OCI-LY1 (cell line): ENCODE data around the gene RNF20.

Experiments used
- H2AFZ ChIP-seq: fragments of 200-600 bp; sonication (generic), shearing (Covaris generic); 2 replicates; pipeline ENCODE4 v1.6.0; 2014; ENCODE audit warnings: antibody characterized with exemption, mild to moderate bottlenecking, low read length
- H3F3A ChIP-seq: fragments of 200-600 bp; sonication (generic), shearing (Covaris generic); 2 replicates; pipeline ENCODE4 v1.6.0; 2014; ENCODE audit warnings: mild to moderate bottlenecking, antibody characterized with exemption, low read length, moderate library complexity; ENCODE audit not compliant: insufficient read depth
- H3K27ac ChIP-seq: fragments of 200-600 bp; sonication (generic); 2 replicates; pipeline ENCODE4 v1.5.1; 2014; ENCODE audit warnings: low read length, mixed run types, mild to moderate bottlenecking, low read depth; ENCODE audit not compliant: poor library complexity, severe bottlenecking
- H3K27me3 ChIP-seq: fragments of 200-600 bp; sonication (generic); 2 replicates; pipeline ENCODE4 v1.6.0; 2014; ENCODE audit warnings: antibody characterized with exemption, mild to moderate bottlenecking, low read length, moderate library complexity; ENCODE audit not compliant: insufficient read depth
- H3K36me3 ChIP-seq: fragments of 200-600 bp; sonication (generic); 2 replicates; pipeline ENCODE4 v1.6.1; 2014; ENCODE audit warnings: mild to moderate bottlenecking, antibody characterized with exemption, low read length, moderate library complexity, mixed read lengths; ENCODE audit not compliant: insufficient read depth
- H3K4me1 ChIP-seq: fragments of 200-600 bp; sonication (generic); 2 replicates; pipeline ENCODE4 v1.5.1; 2014; ENCODE audit warnings: mild to moderate bottlenecking, low read length, moderate library complexity; ENCODE audit not compliant: insufficient read depth, severe bottlenecking
- H3K4me2 ChIP-seq: fragments of 200-600 bp; sonication (generic), shearing (Covaris generic); 2 replicates; pipeline ENCODE4 v1.6.1; 2014; ENCODE audit warnings: low read length
- H3K4me3 ChIP-seq: fragments of 200-600 bp; sonication (generic); 2 replicates; pipeline ENCODE4 v1.5.1; 2014; ENCODE audit warnings: low read length, low read depth, mild to moderate bottlenecking, mixed read lengths; ENCODE audit not compliant: poor library complexity, severe bottlenecking
- H3K79me2 ChIP-seq: fragments of 200-600 bp; shearing (Covaris generic); 2 replicates; pipeline ENCODE4 v1.6.1; 2016; ENCODE audit warnings: mixed run types, low read length, mixed read lengths; ENCODE audit not compliant: insufficient read depth
- H3K9ac ChIP-seq: fragments of 200-600 bp; sonication (generic), shearing (Covaris generic); 2 replicates; pipeline ENCODE4 v1.6.1; 2014; ENCODE audit warnings: mild to moderate bottlenecking, low read length, mixed read lengths
- H3K9me2 ChIP-seq: fragments of 200-600 bp; sonication (generic), shearing (Covaris generic); 2 replicates; pipeline ENCODE4 v1.6.1; 2014; ENCODE audit warnings: low read depth, mild to moderate bottlenecking, low read length, mixed read lengths
- H3K9me3 ChIP-seq: fragments of 200-600 bp; shearing (Covaris generic); 2 replicates; pipeline ENCODE4 v1.6.1; 2014; ENCODE audit warnings: low read length, mixed read lengths
- H4K20me1 ChIP-seq: fragments of 200-600 bp; sonication (generic), shearing (Covaris generic); 2 replicates; pipeline ENCODE4 v1.6.0; 2016; ENCODE audit warnings: mild to moderate bottlenecking, low read length; ENCODE audit not compliant: insufficient read depth
- EZH2 ChIP-seq: fragments of 200-600 bp; sonication (generic), shearing (Covaris generic); IDR thresholded peaks from 2 replicates; pipeline ENCODE4 v1.8.0; 2017; ENCODE audit warnings: borderline replicate concordance, mixed run types, mild to moderate bottlenecking, antibody characterized with exemption, low read length, moderate library complexity, mixed read lengths
- TF ChIP-seq, protein P1 (sequence below): fragments of 200-600 bp; sonication (generic), shearing (Covaris generic); IDR thresholded peaks from 2 replicates; pipeline ENCODE4 v1.5.1; 2017; ENCODE audit warnings: mild to moderate bottlenecking, antibody characterized with exemption, low read length, moderate library complexity, mixed read lengths

Gene RNF20

DNA sequence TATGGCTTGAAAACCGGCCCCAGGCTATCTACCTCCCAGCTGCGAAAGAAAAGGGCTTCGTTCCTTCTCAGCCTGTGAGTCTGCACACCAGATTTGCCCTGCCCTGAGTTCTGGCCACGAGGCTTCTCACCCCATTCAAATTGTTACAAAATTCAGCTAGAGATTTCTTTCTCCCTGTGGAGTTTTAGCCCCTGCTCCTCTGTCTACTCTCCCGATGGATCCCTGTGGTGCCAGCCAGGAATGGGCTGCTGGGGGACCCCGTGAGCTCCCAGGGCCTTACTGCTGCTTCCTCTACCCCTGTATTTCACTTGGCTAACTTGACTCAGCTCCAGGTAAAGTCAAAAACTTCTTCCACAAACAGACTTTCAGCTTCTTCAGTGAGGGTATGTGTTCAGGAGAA is 9.3 kb upstream of the RNF20 start:
- Histone ChIP-seq H3K79me2 (no peaks in the 10 kb centered on the region), H3K27ac (no peak overlapping the region), H3F3A (no peaks in the 10 kb centered on the region), H3K9me2 (no peaks in the 10 kb centered on the region), H4K20me1 (no peaks in the 10 kb centered on the region), H3K4me1 (no peaks in the 10 kb centered on the region), H3K9me3 (no peaks in the 10 kb centered on the region), H3K9ac (no peak overlapping the region), H3K36me3 (no peaks in the 10 kb centered on the region), H3K4me2 (no peak overlapping the region), H2AFZ (no peak overlapping the region), H3K27me3 (no peaks in the 10 kb centered on the region), H3K4me3 (no peak overlapping the region)
- TF ChIP-seq, protein P1, sequence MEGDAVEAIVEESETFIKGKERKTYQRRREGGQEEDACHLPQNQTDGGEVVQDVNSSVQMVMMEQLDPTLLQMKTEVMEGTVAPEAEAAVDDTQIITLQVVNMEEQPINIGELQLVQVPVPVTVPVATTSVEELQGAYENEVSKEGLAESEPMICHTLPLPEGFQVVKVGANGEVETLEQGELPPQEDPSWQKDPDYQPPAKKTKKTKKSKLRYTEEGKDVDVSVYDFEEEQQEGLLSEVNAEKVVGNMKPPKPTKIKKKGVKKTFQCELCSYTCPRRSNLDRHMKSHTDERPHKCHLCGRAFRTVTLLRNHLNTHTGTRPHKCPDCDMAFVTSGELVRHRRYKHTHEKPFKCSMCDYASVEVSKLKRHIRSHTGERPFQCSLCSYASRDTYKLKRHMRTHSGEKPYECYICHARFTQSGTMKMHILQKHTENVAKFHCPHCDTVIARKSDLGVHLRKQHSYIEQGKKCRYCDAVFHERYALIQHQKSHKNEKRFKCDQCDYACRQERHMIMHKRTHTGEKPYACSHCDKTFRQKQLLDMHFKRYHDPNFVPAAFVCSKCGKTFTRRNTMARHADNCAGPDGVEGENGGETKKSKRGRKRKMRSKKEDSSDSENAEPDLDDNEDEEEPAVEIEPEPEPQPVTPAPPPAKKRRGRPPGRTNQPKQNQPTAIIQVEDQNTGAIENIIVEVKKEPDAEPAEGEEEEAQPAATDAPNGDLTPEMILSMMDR, result no peak
- TF ChIP-seq EZH2, result no peak

DNA sequence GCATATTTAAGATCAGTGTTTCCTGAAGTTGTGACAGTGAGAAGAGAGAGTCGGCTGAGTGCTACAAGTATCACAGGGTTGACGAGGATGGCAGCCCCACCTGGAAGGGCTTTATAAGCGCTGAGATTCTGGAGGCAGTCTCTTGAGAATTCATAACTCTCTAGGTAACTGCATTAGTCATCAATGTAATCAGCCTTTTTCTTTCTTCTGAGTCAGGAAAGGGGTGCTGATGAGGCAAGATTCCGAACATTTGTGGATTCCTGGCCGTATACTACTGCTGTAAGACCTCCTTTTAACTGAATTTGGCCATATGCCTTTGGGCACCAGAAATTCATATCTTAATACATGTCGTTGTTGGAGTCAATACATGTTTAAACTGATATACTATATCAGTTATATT is 6.6 kb upstream of the RNF20 start:
- Histone ChIP-seq H2AFZ (no peak overlapping the region), H3K4me2 (no peak overlapping the region), H3K27ac (no peak overlapping the region), H3K4me1 (no peaks in the 10 kb centered on the region), H3K79me2 (no peaks in the 10 kb centered on the region), H3K9me2 (no peaks in the 10 kb centered on the region), H3K36me3 (no peaks in the 10 kb centered on the region), H3F3A (no peaks in the 10 kb centered on the region), H4K20me1 (no peaks in the 10 kb centered on the region), H3K27me3 (no peaks in the 10 kb centered on the region), H3K9me3 (no peaks in the 10 kb centered on the region), H3K9ac (no peak overlapping the region), H3K4me3 (no peak overlapping the region)
- TF ChIP-seq, protein P1, result no peak
- no peak for TF ChIP-seq EZH2

DNA sequence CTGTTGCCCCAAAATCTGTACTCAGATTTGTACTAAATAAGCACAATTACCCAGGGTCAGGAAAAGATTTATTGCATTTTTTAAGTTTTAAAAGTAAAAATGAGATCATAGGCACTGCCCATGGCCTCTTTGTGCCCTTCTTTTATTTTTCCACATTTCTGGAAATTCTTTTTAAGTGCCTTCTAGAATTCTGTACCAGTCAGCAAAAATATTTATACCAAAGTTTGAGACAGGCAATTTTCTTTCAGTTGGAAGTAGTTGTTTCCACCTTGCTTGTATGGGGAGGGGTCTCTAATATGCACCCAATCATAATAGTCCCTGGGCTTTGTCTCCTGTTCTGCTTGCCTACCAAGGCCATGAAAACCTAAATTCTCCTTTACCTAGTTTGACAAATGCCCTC is 5.6 kb upstream of the RNF20 start:
- H3K27me3 ChIP-seq, result no peaks in the 10 kb centered on the region
- no peak overlapping the region for H3K4me3 ChIP-seq
- H3K27ac ChIP-seq, result no peak overlapping the region
- H3K4me2 ChIP-seq, result no peak overlapping the region
- H3K9me3 ChIP-seq, result no peaks in the 10 kb centered on the region
- TF ChIP-seq, protein P1, result no peak
- no peak for TF ChIP-seq EZH2
- H4K20me1 ChIP-seq, result no peaks in the 10 kb centered on the region
- no peak overlapping the region for H2AFZ ChIP-seq
- no peak overlapping the region for H3K9ac ChIP-seq
- no peaks in the 10 kb centered on the region for H3K9me2 ChIP-seq
- H3K36me3 ChIP-seq, result no peaks in the 10 kb centered on the region
- H3K79me2 ChIP-seq, result no peaks in the 10 kb centered on the region
- no peaks in the 10 kb centered on the region for H3F3A ChIP-seq
- H3K4me1 ChIP-seq, result peaks cover 6% of the 10 kb centered on the region
